ENCODE data around the gene NANP.

GRCh38 chr20:25608774-25609173, 15.0 kb downstream of the NANP start:
- TF ChIP-seq, protein P1, sequence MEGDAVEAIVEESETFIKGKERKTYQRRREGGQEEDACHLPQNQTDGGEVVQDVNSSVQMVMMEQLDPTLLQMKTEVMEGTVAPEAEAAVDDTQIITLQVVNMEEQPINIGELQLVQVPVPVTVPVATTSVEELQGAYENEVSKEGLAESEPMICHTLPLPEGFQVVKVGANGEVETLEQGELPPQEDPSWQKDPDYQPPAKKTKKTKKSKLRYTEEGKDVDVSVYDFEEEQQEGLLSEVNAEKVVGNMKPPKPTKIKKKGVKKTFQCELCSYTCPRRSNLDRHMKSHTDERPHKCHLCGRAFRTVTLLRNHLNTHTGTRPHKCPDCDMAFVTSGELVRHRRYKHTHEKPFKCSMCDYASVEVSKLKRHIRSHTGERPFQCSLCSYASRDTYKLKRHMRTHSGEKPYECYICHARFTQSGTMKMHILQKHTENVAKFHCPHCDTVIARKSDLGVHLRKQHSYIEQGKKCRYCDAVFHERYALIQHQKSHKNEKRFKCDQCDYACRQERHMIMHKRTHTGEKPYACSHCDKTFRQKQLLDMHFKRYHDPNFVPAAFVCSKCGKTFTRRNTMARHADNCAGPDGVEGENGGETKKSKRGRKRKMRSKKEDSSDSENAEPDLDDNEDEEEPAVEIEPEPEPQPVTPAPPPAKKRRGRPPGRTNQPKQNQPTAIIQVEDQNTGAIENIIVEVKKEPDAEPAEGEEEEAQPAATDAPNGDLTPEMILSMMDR (conservative IDR thresholded peaks at IDR 0.05; ENCODE audit: low read length) = no peak
- TF ChIP-seq EZH2phosphoT487 (IDR thresholded peaks at IDR 0.05; ENCODE audit: borderline replicate concordance) = no peak

Measured in Loucy (cell line).